ENCODE results near the gene ELOF1.

ELOF1 gene

GRCh38 chr19:11555246-11555645 is 3.8 kb downstream of the ELOF1 start:
- Histone ChIP-seq H3K4me3 (ENCODE audit: low read length) (no peak overlapping the region), H3K4me2 (ENCODE audit: low read length) (no peak overlapping the region), H3K9me2 (replicated peaks; ENCODE audit: control insufficient read depth, low read length) (no peaks in the 10 kb centered on the region), H3K27me3 (ENCODE audit: control insufficient read depth, low read length) (no peaks in the 10 kb centered on the region), H3K9me3 (ENCODE audit: control insufficient read depth, insufficient read depth, low read length) (no peaks in the 10 kb centered on the region), H3K27ac (ENCODE audit: low read depth, low read length) (no peak overlapping the region), H3K4me1 (ENCODE audit: control insufficient read depth, low read length) (peaks cover 44% of the 10 kb centered on the region), H4K20me1 (ENCODE audit: control insufficient read depth, insufficient read depth, low read depth, low read length) (peaks cover 7% of the 10 kb centered on the region), H3K79me2 (ENCODE audit: control insufficient read depth, low read length) (peaks cover 49% of the 10 kb centered on the region), H3F3A (ENCODE audit: control insufficient read depth, insufficient read depth) (peaks cover 5% of the 10 kb centered on the region), H3K36me3 (ENCODE audit: control insufficient read depth, low read length) (peaks cover 43% of the 10 kb centered on the region)
- TF ChIP-seq CTCF (IDR thresholded peaks at IDR 0.05; ENCODE audit: low read depth, low read length, poor library complexity, severe bottlenecking) = no peak
- TF ChIP-seq EZH2phosphoT487 (IDR thresholded peaks at IDR 0.05; ENCODE audit: borderline replicate concordance, low read length) = no peak

- Histone ChIP-seq H3K4me2 (ENCODE audit: low read length) (peak overlapping the region; percentile 27), H3K79me2 (ENCODE audit: control insufficient read depth, low read length) (peaks cover 39% of the 10 kb centered on the region), H3K4me3 (ENCODE audit: low read length) (no peak overlapping the region), H3F3A (ENCODE audit: control insufficient read depth, insufficient read depth) (no peaks in the 10 kb centered on the region), H3K4me1 (ENCODE audit: control insufficient read depth, low read length) (peaks cover 41% of the 10 kb centered on the region), H3K27me3 (ENCODE audit: control insufficient read depth, low read length) (no peaks in the 10 kb centered on the region), H3K36me3 (ENCODE audit: control insufficient read depth, low read length) (peaks cover 43% of the 10 kb centered on the region), H3K27ac (ENCODE audit: low read depth, low read length) (no peak overlapping the region), H3K9me3 (ENCODE audit: control insufficient read depth, insufficient read depth, low read length) (no peaks in the 10 kb centered on the region), H3K9me2 (replicated peaks; ENCODE audit: control insufficient read depth, low read length) (no peaks in the 10 kb centered on the region), H4K20me1 (ENCODE audit: control insufficient read depth, insufficient read depth, low read depth, low read length) (peaks cover 7% of the 10 kb centered on the region)
- no peak for TF ChIP-seq EZH2phosphoT487 (IDR thresholded peaks at IDR 0.05; ENCODE audit: borderline replicate concordance, low read length)
- no peak for TF ChIP-seq CTCF (IDR thresholded peaks at IDR 0.05; ENCODE audit: low read depth, low read length, poor library complexity, severe bottlenecking)
Observed at GRCh38 chr19:11554160-11554559, 4.9 kb downstream of the ELOF1 start.

GRCh38 chr19:11552666-11553372 is 6.2 kb downstream of the ELOF1 start:
- H3K4me2 ChIP-seq (ENCODE audit: low read length) = peak overlapping the region; percentile 21; the same call in 1 of the 2 replicates
- H4K20me1 ChIP-seq (ENCODE audit: control insufficient read depth, insufficient read depth, low read depth, low read length) = peaks cover under 1% of the 10 kb centered on the region; the same call in 1 of the 2 replicates
- H3K4me1 ChIP-seq (ENCODE audit: control insufficient read depth, low read length) = peaks cover 35% of the 10 kb centered on the region
- peaks cover 26% of the 10 kb centered on the region for H3K79me2 ChIP-seq (ENCODE audit: control insufficient read depth, low read length)
- H3K4me3 ChIP-seq (ENCODE audit: low read length) = no peak overlapping the region
- peaks cover 40% of the 10 kb centered on the region for H3K36me3 ChIP-seq (ENCODE audit: control insufficient read depth, low read length)
- H3K27ac ChIP-seq (ENCODE audit: low read depth, low read length) = 0 out of 2 replicates have a peak overlapping the region, but pooled peaks have one; percentile 4
- H3K9me2 ChIP-seq (replicated peaks; ENCODE audit: control insufficient read depth, low read length) = no peaks in the 10 kb centered on the region
- H3F3A ChIP-seq (ENCODE audit: control insufficient read depth, insufficient read depth) = no peaks in the 10 kb centered on the region
- TF ChIP-seq EZH2phosphoT487 (IDR thresholded peaks at IDR 0.05; ENCODE audit: borderline replicate concordance, low read length) (no peak), CTCF (IDR thresholded peaks at IDR 0.05; ENCODE audit: low read depth, low read length, poor library complexity, severe bottlenecking) (no peak)
- H3K27me3 ChIP-seq (ENCODE audit: control insufficient read depth, low read length) = no peaks in the 10 kb centered on the region
- no peaks in the 10 kb centered on the region for H3K9me3 ChIP-seq (ENCODE audit: control insufficient read depth, insufficient read depth, low read length)
